RPMI8226 (cell line): Measurements from ENCODE around the gene LMO7.
"Not testable (repeated sequence)": the region's sequence is repeated elsewhere in the genome, so short reads cannot be mapped to it uniquely, and the experiment has no call there.

ENCODE experiments used
- DNase-seq: peaks from one replicate; pipeline ENCODE4 v3.0.0-alpha.2; 2015

The LMO7 gene

GRCh38 chr13:75780103-75780502 lies 144.0 kb downstream of the LMO7 start:
- not testable (repeated sequence) for DNase-seq

GRCh38 chr13:75782985-75783384 lies 146.9 kb downstream of the LMO7 start:
- no peak for DNase-seq

- DNase-seq: no peak
Observed at GRCh38 chr13:75784003-75784402, 147.9 kb downstream of the LMO7 start.

- DNase-seq: no peak
Observed at GRCh38 chr13:75785130-75785529, 149.0 kb downstream of the LMO7 start.

- DNase-seq: no peak
Observed at GRCh38 chr13:75787249-75787928, 151.3 kb downstream of the LMO7 start.

- DNase-seq: no peak
Observed at GRCh38 chr13:75788481-75788981, 152.4 kb downstream of the LMO7 start.

GRCh38 chr13:75789451-75790197 lies 153.5 kb downstream of the LMO7 start:
- DNase-seq: no peak

GRCh38 chr13:75790198-75790970 lies 154.3 kb downstream of the LMO7 start:
- no peak for DNase-seq

GRCh38 chr13:75792526-75793187 lies 156.5 kb downstream of the LMO7 start:
- DNase-seq: no peak

GRCh38 chr13:75793188-75793567 lies 157.0 kb downstream of the LMO7 start:
- DNase-seq: not testable (repeated sequence)

- no peak for DNase-seq
Observed at GRCh38 chr13:75794663-75795062, 158.5 kb downstream of the LMO7 start.

GRCh38 chr13:75795274-75795673 lies 159.1 kb downstream of the LMO7 start:
- DNase-seq: no peak

GRCh38 chr13:75796825-75797224 lies 160.7 kb downstream of the LMO7 start:
- DNase-seq: no peak

- DNase-seq: no peak
Observed at GRCh38 chr13:75797239-75797638, 161.1 kb downstream of the LMO7 start.

- DNase-seq: no peak
Observed at GRCh38 chr13:75797719-75798118, 161.6 kb downstream of the LMO7 start.

- no peak for DNase-seq
Observed at GRCh38 chr13:75798353-75799255, 162.5 kb downstream of the LMO7 start.

GRCh38 chr13:75800545-75800944 lies 164.4 kb downstream of the LMO7 start:
- DNase-seq: no peak

- DNase-seq: no peak
Observed at GRCh38 chr13:75801388-75801945, 165.3 kb downstream of the LMO7 start.

- no peak for DNase-seq
Observed at GRCh38 chr13:75802161-75802560, 166.0 kb downstream of the LMO7 start.

- DNase-seq: no peak
Observed at GRCh38 chr13:75803164-75803611, 167.1 kb downstream of the LMO7 start.

GRCh38 chr13:75804054-75804453 lies 167.9 kb downstream of the LMO7 start:
- DNase-seq: no peak
